Stomach smooth muscle (tissue), 2 donors: ENCODE results near the gene MGARP.
"Not testable (repeated sequence)": the region's sequence is repeated elsewhere in the genome, so short reads cannot be mapped to it uniquely, and the experiment has no call there.

Source experiments
- H3K27ac ChIP-seq: one replicate; pipeline ENCODE4 v1.7.0; 2013; ENCODE audit warnings: mild to moderate bottlenecking, low read length, inconsistent platforms
- H3K27me3 ChIP-seq, 2 donors: one replicate each; pipeline ENCODE4 v1.7.0; 2013; ENCODE audit warnings: low read length in 2 of 2; ENCODE audit not compliant: insufficient read depth in 2 of 2, control insufficient read depth in 1 of 2
- H3K36me3 ChIP-seq, 2 donors: one replicate each; pipeline ENCODE4 v1.7.0; 2013; ENCODE audit warnings: low read length in 2 of 2; ENCODE audit not compliant: control insufficient read depth in 2 of 2, insufficient read depth in 2 of 2
- H3K4me1 ChIP-seq: one replicate; pipeline ENCODE4 v1.7.0; 2013; ENCODE audit warnings: low read length; ENCODE audit not compliant: control insufficient read depth, insufficient read depth
- H3K4me3 ChIP-seq, 2 donors: one replicate each; pipeline ENCODE4 v1.7.0; 2013; ENCODE audit warnings: low read length in 2 of 2
- H3K9ac ChIP-seq, 2 donors: one replicate each; pipeline ENCODE4 v1.7.0; 2013; ENCODE audit warnings: low read length in 2 of 2, mild to moderate bottlenecking in 1 of 2
- H3K9me3 ChIP-seq, 2 donors: one replicate each; pipeline ENCODE4 v1.7.0; 2013; ENCODE audit warnings: low read length in 2 of 2; ENCODE audit not compliant: control insufficient read depth in 2 of 2
- donor health status: healthy.
- donor health status: Pancreatic carcinoma.

The MGARP gene

DNA sequence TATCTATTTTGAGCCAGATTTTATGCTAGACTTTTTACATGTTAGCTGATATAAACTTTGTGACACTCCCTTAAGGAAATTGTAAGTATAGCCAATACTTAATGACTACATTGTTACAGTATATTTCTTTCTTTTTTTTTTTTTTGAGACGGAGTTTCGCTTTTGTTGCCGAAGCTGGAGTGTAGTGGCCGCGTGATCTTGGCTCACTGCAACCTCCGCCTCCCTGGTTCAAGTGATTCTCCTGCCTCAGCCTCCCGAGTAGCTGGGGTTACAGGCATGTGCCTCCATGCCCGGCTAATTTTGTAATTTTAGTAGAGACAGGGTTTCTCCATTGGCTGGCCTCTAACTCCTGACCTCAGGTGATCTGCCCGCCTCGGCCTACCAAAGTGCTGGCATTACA, 33.4 kb upstream of the MGARP start:
- not testable (repeated sequence) for H3K27me3 ChIP-seq, H3K4me1 ChIP-seq, H3K4me3 ChIP-seq, H3K9me3 ChIP-seq, H3K9ac ChIP-seq, H3K27ac ChIP-seq, H3K36me3 ChIP-seq

DNA sequence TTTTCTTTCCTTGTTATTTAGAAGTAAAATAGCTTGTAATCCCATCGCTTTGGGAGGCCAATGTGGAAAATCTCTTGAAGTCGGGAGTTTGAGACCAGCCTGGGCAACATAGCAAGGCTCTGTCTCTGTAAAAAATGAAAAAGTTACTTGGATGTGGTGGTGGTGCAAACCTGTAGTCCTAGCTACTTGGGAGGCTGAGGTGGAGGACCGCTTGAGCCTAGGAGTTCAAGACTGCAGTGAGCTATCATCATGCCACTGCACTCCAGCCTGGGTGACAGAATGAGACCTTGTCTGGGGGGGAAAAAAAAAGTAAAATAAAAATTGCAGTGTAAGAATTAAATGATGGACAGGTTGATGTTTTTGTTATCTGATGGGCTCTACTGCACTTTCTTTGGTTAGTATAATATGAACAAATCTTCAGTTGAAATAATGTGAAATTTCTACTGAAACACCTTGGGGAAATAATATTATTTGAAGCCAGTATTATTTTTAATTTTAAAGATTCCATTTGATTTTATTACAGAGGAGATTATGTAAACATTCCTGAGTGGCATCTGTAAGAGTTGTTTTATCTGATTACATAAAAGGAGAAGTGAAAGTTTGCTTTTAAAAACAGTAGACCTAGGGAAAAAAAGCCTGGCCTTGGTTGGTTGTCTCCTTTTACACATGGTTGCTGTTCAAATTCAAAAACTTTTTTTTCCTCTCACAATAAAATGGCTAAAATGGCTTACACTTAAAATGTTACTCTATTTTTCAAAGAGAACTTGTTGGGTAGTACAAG, 32.7 kb upstream of the MGARP start:
- H3K9ac ChIP-seq, result no peak overlapping the region
- H3K9me3 ChIP-seq, result no peaks in the 10 kb centered on the region
- no peak overlapping the region for H3K27ac ChIP-seq
- H3K4me3 ChIP-seq, result no peak overlapping the region
- no peaks in the 10 kb centered on the region for H3K4me1 ChIP-seq
- H3K27me3 ChIP-seq, result no peaks in the 10 kb centered on the region
- H3K36me3 ChIP-seq, result no peaks in the 10 kb centered on the region

DNA sequence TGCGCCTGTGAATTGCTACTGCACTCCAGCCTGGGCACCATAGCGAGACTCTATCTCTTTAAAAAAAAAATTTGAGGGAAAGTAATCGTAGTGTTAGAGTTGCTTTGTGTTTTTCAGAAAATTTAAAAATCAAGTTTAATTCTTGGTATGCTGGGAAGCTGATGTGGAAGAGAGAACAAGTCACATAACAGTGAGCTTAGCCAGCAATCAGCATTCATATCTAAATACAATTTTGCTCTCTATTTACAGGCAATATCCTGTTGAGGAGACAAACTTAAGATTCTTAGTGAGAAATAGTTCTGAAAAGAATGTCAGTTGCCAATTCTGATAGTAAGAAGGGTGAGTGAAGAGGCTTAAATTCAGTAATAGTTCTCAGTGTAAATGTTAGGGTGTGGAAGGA, 31.9 kb upstream of the MGARP start:
- H3K27ac ChIP-seq, result no peak overlapping the region
- no peaks in the 10 kb centered on the region for H3K9me3 ChIP-seq
- no peaks in the 10 kb centered on the region for H3K27me3 ChIP-seq
- H3K4me1 ChIP-seq, result no peaks in the 10 kb centered on the region
- no peaks in the 10 kb centered on the region for H3K36me3 ChIP-seq
- H3K9ac ChIP-seq, result peak overlapping the region in 1 of 2 donors; percentile 5
- no peak overlapping the region for H3K4me3 ChIP-seq

DNA sequence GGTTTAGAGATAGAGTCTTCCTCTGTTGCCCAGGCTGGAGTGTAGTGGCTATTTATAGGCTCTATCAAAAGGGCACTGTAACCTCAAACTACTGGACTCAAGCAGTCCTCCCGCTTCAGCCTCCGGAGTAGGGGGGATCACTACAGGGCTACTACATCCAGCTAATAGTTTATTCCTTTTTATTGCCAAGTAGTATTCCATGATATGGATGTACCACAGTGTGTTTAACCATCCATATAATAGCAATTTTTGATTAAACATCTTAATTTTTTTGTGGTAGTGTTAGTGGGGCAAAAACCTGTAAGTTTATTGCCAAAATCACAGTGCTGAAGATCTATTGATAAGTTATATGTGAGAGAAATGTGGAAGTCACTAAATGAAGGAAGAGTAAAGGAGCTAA, 24.9 kb upstream of the MGARP start:
- Histone ChIP-seq H3K4me3 (no peak overlapping the region), H3K36me3 (no peaks in the 10 kb centered on the region), H3K9ac (no peak overlapping the region), H3K27ac (no peak overlapping the region), H3K4me1 (peaks cover 12% of the 10 kb centered on the region), H3K9me3 (no peaks in the 10 kb centered on the region), H3K27me3 (no peaks in the 10 kb centered on the region)

DNA sequence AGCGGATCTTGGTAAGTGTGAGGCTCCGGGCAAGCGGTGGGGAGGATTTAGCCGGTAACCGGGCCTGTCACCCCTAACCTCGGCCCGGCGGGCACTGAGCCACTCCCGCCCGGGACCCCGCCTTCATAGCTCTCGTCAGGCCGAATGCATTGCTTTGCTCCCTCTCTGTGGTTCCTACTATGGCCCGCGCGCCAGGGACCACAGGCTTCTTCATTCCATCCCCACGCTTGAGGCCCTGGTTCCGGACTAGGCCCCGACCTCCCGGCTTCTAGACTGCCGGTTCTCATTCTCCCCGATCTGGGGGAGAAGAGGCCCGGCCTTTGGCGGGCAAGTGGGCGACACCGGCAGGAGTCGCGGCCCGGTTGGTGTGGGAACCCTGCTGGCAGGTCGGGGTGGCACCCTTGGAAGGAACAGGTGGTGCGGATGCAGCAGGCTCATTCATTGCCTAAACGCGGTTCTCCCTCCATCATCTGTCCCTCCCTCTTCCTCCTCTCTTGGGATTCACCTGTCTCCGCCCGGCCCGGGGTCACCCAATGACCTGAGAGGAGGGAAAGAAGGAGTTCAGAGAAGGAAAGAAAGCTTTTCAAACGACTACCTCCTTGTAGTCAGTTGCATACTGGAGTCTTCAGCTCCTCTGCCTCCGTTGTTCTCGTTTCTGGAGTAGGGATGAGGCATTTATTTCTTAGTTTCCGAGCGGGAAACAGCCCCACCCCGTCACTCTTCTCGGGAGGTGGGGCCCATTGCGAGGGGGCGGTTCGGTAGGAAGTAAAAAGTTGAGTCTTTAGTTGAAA, 22.0 kb upstream of the MGARP start, which contains the start of gene NDUFC1:
NDUFC1 (minus strand) TSS at position 657 of the 791 bp plus-strand sequence. CDS start 6,679 bp downstream, outside the sequence.
- peak within 1 kb of the TSS; percentile 78 to 97 for H3K4me3 ChIP-seq
- H3K27ac ChIP-seq, result peak within 1 kb of the TSS; percentile 77
- H3K9me3 ChIP-seq, result no peaks in the 10 kb centered on the region
- H3K4me1 ChIP-seq, result peaks cover 12% of the 10 kb centered on the region
- no peaks in the 10 kb centered on the region for H3K27me3 ChIP-seq
- peak within 1 kb of the TSS; percentile 74 to 83 for H3K9ac ChIP-seq
- no peaks in the 10 kb centered on the region for H3K36me3 ChIP-seq

DNA sequence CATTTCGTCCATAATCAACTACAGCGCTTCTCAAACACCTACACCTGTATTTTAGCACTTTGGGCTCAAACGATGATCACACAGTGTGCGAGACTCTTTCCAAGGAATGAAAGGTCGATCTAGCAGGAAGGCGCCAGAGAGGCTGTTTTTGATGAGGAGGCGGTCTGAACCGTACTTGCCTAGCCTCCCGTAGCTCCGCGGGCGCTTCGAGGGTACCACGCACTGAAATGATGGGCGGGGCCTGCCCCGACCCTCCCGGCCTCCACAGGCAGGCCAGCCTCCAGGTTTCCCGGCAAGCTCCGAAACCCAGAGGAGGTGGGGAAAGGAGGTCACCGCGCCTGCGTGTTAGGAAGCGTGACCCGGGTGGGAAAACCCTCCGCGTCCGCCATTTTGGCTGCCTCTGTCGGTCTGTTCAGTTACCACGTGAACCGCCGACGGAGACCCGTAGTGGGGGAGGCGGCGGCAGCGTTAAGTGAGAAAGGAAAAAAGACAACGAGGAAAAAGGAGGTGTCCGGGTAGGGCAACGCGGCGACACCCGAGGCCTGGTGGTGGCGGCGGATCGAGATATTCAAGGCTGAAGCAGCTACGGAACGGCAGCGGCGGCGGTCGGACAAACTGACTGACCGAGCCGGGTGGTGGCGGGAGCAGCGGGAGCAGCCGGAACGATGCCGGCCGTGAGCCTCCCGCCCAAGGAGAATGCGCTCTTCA, 21.2 kb upstream of the MGARP start, which contains the start of gene NAA15:
NAA15 (plus strand) TSS at position 393 of the 708 bp plus-strand sequence; CDS start at position 666, 273 bp downstream.
- H3K4me3 ChIP-seq, result peak within 1 kb of the TSS; percentile 78 to 97
- peak within 1 kb of the TSS; percentile 77 for H3K27ac ChIP-seq
- H3K27me3 ChIP-seq, result no peaks in the 10 kb centered on the region
- H3K4me1 ChIP-seq, result peaks cover 12% of the 10 kb centered on the region
- no peaks in the 10 kb centered on the region for H3K36me3 ChIP-seq
- H3K9ac ChIP-seq, result peak within 1 kb of the TSS; percentile 74 to 83
- H3K9me3 ChIP-seq, result no peaks in the 10 kb centered on the region

DNA sequence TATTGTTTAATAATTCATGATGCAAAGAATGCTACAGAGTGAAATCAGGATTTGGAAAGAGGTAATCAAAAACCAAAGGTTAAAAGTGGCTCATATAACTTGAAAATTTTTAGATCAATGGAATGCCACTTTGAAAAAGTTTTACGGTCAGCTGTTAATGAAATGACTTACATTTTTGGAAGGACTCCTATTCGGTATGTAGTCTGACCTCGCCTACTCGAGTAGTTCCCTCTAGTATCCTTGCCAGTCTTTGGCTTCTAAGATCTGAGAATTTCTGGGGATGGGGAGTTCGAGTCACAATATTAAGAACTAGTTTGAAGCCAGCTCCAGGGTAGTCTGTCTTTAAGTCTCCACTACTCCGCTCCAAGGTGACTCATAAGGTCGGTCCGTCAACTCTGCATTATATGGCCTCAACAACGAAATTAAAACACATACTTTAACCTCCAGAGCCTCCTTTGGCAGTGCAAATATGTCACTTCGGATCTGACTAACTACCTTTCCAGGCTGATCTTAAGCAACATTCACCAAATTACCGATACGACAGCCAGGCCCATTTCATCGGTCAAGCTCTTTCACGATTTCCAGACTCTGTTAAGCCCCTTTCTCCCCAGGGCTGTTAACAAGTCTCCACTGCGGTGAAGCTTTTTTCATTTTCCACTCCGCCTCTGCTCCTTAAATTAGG, 20.5 kb upstream of the MGARP start:
- peak overlapping the region; percentile 77 for H3K27ac ChIP-seq
- no peaks in the 10 kb centered on the region for H3K36me3 ChIP-seq
- H3K9ac ChIP-seq, result peak overlapping the region; percentile 74 to 83
- H3K27me3 ChIP-seq, result no peaks in the 10 kb centered on the region
- peak overlapping the region; percentile 78 to 97 for H3K4me3 ChIP-seq
- peaks cover 12% of the 10 kb centered on the region for H3K4me1 ChIP-seq
- H3K9me3 ChIP-seq, result no peaks in the 10 kb centered on the region

DNA sequence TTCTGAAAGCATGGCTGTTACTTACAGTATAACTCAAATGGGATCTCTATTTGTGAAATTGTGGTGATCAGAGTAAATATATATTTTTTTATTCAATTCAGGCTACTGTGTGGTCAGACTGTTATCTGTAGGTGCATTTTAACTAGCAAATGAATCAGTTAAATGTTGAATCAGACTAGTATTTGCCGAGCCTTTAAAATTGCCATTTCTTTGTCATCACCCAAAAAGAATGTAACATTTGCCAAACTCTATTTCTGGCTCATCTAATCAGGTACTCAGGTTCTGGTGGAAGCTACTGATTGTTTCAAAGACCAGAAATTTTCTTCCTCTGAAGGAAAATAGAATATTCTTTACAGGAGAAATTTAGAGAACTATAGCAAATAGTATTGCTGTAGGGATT, 19.5 kb upstream of the MGARP start:
- H3K4me1 ChIP-seq, result peaks cover 19% of the 10 kb centered on the region

DNA sequence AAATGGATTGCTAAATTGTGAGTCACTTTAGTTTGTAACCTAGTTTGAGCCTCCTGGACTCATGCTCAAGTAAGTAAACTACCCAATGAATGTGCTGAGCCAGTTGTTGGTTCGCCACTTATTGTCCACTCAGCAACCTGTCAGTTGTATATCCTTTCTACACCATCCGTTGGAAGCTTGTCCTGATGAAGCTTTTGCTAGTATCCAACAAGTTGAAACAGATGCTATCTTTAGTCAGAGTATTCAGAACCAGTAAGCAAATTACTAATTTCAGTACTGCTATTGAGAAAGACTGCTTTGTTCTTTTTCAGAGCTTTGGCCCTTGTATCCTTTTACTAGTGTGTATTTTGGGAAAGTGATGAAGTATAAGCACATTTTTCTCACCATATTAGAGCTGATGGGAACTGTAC, 17.0 kb upstream of the MGARP start:
- Histone ChIP-seq H3K27me3 (no peaks in the 10 kb centered on the region), H3K4me3 (no peak overlapping the region), H3K4me1 (peaks cover 8% of the 10 kb centered on the region), H3K36me3 (peaks cover 2 to 5% of the 10 kb centered on the region in 2 donors), H3K9ac (no peak overlapping the region), H3K9me3 (no peaks in the 10 kb centered on the region), H3K27ac (no peak overlapping the region)

More for the DNA sequence above, 19.5 kb upstream of the MGARP start:
- H3K27ac ChIP-seq, result no peak overlapping the region
- peak overlapping the region in 1 of 2 donors; percentile 23 for H3K9ac ChIP-seq
- H3K9me3 ChIP-seq, result no peaks in the 10 kb centered on the region
- no peaks in the 10 kb centered on the region for H3K27me3 ChIP-seq
- H3K4me3 ChIP-seq, result peak overlapping the region in 1 of 2 donors; percentile 78
- no peaks in the 10 kb centered on the region for H3K36me3 ChIP-seq

DNA sequence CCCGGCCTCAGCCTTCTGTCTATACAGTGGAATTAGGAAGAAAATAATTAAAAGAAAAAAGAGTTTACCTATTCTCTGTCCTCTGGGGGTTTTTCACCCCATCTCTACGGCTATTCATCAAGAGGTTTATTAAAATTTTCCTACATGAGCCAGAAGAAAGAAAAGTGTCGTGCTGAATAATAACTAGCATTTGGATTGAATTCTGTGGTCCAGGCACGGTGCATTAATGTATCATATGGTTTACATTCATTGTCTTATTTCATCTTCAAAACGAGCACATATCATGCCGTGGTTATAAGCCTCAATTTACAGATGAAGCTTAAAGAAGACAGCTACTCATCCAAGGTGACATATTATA, 15.9 kb upstream of the MGARP start:
- H3K4me1 ChIP-seq, result peaks cover 6% of the 10 kb centered on the region
- H3K36me3 ChIP-seq, result peaks cover 3 to 5% of the 10 kb centered on the region in 2 donors
- peak overlapping the region; percentile 79 to 97 for H3K4me3 ChIP-seq
- peak overlapping the region; percentile 14 to 93 for H3K9ac ChIP-seq
- H3K27me3 ChIP-seq, result no peaks in the 10 kb centered on the region
- peak overlapping the region; percentile 80 for H3K27ac ChIP-seq
- no peaks in the 10 kb centered on the region for H3K9me3 ChIP-seq
